Thyroid gland (tissue), 4 donors: Measurements from ENCODE around the gene PIGV.

Experiments
- CTCF ChIP-seq, 6 experiments: fragments of 200-600 bp in 3 of 6; fragments of 450-650 bp in 3 of 6; sonication (generic) in 3 of 6; IDR thresholded peaks; one replicate each; pipeline ENCODE4 v1.5.1; 2016 to 2019; ENCODE audit warnings: antibody characterized with exemption in 6 of 6, mild to moderate bottlenecking in 2 of 6, inconsistent platforms in 1 of 6, moderate library complexity in 1 of 6
- POLR2A ChIP-seq, 2 donors: fragments of 450-650 bp; IDR thresholded peaks; one replicate each; pipeline ENCODE4 v1.6.1; 2017; ENCODE audit warnings: antibody characterized with exemption in 2 of 2, mild to moderate bottlenecking in 2 of 2, moderate library complexity in 1 of 2

GRCh38 chr1:26824731-26825130 lies 37.0 kb downstream of the PIGV start:
- TF ChIP-seq CTCF (IDR thresholded peaks at IDR 0.05): no peak
- no peak for TF ChIP-seq POLR2A (IDR thresholded peaks at IDR 0.05)
